Activated T-cell treated with anti-CD3 and anti-CD28 coated beads, Interleukin-2, amount 50 U/mL, for 72 hours (primary cell): Measurements from ENCODE around the gene GPS1. TPM values are rescaled to one million over a fixed set of nuclear protein-coding genes. Genes with fewer than 3 reads are reported as not detected.
A peak's percentile ranks its signal among the peaks of the same experiment; 100 is the strongest.

Source experiments
- ATAC-seq, 2 donors: fragments of 150-1000 bp; cut with Tn5 transposase; replicated peaks in 1 of 2; 2 replicates each; pipeline ENCODE4 v1.10.0; 2021; ENCODE audit warnings: moderate library complexity in 2 of 2, mild to moderate bottlenecking in 1 of 2
- DNase-seq, 2 donors: peaks; one replicate each; pipeline ENCODE4 v3.0.0; 2021 to 2022; ENCODE audit warnings: mixed read lengths in 1 of 2
- H3K27ac Mint-ChIP-seq: one replicate; pipeline ENCODE4 v1.8.0; 2022; ENCODE audit warnings: mild to moderate bottlenecking, moderate library complexity, mixed read lengths
- H3K27me3 Mint-ChIP-seq: one replicate; pipeline ENCODE4 v1.8.0; 2022; ENCODE audit warnings: low read depth, mixed read lengths
- H3K36me3 Mint-ChIP-seq, 2 donors: one replicate each; pipeline ENCODE4 v1.8.0; 2022; ENCODE audit warnings: mixed read lengths in 2 of 2, mild to moderate bottlenecking in 1 of 2; ENCODE audit not compliant: insufficient read depth in 2 of 2
- H3K4me1 Mint-ChIP-seq: one replicate; pipeline ENCODE4 v1.8.0; 2022; ENCODE audit warnings: low read depth, mixed read lengths
- H3K4me3 Mint-ChIP-seq, 2 donors: one replicate each; pipeline ENCODE4 v1.8.0; 2022; ENCODE audit warnings: mild to moderate bottlenecking in 2 of 2, mixed read lengths in 2 of 2, moderate library complexity in 2 of 2
- H3K9me3 Mint-ChIP-seq, 2 donors: one replicate each; pipeline ENCODE4 v1.8.0; 2022; ENCODE audit warnings: mixed read lengths in 2 of 2
- total RNA-seq, 2 donors: library from RNA; stranded (reverse); gene quantifications; one replicate each; pipeline ENCODE4 v1.2.3, GENCODE V29; 2022

The GPS1 gene
- total RNA-seq, 2 donors from 2014 or later: 55.1 to 73.5 TPM

DNA sequence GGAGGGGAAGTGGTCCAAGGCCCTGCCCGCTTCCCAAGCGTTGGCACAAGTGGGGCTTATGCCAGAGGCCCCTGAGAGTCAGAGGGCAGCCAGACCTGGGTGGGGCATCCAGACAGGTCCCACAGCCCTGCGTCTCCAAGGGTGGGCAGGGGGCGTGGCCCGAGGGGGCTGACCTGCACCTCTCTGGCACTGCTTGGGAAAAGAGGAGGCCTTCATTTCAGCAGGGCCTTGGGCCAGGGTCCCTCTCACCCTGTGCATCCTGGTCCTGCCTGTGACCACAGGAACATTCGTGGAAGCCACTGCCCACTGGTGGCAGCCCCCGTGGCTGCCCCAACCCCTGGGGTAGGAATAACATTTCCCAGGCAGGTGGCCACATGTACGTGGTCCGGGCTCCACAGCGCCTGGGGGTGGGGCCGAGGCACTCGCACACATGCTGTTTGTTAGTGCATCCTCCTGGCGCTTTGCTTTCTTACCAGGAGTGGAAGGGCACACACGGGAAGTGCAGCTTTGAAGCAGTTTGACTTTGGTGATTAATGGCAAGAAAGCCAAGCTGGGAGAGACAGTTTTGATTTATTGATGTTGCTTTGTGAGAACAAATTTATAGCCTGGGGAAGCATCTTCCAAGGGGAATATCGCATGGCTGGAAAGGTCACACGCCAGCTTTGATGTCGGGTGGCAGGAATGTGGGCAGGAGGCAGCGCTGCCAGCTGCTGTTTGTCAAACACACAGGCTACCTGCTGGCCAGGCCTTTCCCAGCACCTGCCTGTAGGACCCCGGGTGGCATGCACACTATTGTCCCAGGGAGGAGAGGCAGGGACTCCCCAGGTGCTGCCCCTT, 33.3 kb upstream of the GPS1 start:
- Mint-ChIP-seq H3K4me1 (peaks cover 20% of the 10 kb centered on the region), H3K36me3 (no peaks in the 10 kb centered on the region), H3K27ac (no peak overlapping the region), H3K9me3 (no peaks in the 10 kb centered on the region), H3K4me3 (no peak overlapping the region), H3K27me3 (no peaks in the 10 kb centered on the region)
- no peak for ATAC-seq
- no peak for DNase-seq

DNA sequence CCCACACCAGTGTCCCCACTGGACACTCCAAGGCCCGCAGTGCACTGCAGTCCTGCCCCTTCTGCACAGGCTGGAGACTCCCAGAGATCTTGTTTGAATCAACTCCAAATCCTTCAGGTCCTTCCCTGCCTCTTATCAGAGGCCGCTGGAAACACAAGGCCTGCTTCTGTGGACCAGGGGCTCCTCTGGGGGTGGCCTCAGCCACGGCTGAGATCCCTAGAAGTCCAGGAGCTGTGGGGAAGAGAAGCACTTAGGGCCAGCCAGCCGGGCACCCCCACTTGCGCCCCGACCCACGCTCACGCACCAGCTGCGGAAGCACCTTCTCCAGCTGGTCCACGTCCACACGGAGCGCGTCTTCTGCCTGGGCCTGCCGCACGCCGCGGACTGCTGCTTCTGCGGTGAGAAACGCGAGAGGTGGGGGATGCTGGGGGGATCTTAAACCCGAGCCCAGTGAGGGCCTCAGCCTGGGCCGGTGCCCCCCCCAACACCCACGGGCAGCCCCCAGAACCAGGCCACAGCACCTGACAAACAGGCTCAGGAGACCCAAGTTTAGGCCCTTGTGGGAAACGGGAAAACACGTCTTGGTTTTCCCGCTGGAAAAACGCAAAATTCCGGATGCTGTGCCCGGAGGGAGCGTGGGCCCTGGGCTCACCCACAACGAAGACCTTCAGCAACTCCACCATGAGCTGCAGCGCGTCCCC, 32.6 kb upstream of the GPS1 start:
- no peak overlapping the region for H3K27ac Mint-ChIP-seq
- no peaks in the 10 kb centered on the region for H3K9me3 Mint-ChIP-seq
- DNase-seq: no peak
- no peaks in the 10 kb centered on the region for H3K27me3 Mint-ChIP-seq
- H3K4me3 Mint-ChIP-seq: no peak overlapping the region
- ATAC-seq: no peak
- peaks cover 25% of the 10 kb centered on the region for H3K4me1 Mint-ChIP-seq
- no peaks in the 10 kb centered on the region for H3K36me3 Mint-ChIP-seq

DNA sequence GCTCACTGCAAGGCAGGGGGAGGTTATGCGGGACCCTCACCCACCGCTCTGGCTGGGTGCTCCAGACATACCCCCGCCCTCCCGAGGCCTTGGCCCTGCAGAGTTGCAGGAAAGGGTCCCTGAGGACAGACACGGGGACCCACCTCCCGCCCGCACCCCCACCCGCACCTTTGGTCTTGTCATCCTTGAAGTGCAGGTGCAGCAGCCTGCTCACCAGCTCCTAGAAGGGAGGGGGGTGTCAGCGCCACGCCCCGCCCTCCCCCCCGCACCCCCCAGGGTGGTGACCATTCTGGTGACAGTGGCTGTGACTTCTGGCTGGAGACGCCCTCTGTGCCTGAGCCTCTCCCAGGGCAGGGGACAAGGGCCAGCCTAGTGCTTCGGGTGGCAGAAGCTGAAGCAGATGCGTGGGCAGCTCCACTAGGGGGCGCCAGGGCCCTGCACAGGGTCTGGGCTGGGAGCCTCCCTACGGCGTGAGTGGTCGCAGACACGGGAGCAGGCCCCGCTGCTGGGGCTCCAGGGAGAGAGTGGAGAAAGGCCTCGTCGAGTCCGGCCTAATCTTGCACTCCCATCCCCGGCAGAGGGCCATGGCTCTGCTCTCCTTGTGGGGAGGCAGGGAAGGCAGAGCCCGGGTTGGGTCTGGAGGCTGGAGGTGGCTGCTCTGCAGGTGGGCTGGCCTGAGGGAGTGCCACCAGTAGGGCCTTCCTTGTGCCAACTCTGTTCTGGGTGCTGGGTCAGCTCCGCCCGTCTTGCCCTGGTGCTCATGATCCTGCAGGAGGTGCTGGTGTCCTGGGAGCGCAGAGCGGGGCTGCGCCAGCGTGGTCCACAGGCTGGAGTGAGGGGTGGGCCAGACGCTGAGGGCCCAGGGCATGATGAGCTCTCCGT, 31.8 kb upstream of the GPS1 start:
- Mint-ChIP-seq H3K9me3 (no peaks in the 10 kb centered on the region), H3K27me3 (no peaks in the 10 kb centered on the region), H3K27ac (no peak overlapping the region), H3K36me3 (no peaks in the 10 kb centered on the region), H3K4me1 (peaks cover 28% of the 10 kb centered on the region), H3K4me3 (peak overlapping the region in 1 of 2 donors; percentile 67)
- DNase-seq: peak; percentile 81 to 84
- ATAC-seq: no peak

DNA sequence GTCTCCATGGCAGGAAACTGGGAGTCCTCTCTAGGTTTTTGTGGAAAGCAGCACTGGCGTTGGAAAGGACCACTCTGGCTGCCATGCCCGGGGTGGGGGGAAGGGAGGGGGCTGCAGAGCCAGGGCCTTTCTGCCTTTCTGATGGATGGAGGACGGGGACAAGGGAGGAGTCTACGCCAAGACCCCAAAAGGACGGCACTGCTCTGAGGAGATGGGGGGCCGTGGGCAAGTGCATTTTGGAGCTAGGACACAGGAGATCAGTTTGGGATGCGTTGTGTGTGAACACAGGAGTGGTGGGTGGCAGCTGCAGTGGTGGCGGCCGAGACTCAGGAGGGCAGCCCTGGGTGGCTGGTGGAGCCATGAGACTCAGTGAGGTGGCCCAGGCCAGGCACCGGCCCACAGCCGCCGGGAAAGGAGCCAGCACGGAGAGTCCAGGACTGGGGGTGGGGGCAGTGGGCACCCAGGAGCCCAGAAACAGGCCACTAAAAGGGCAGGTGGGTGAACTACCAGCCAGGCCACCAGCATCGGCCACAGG, 31.1 kb upstream of the GPS1 start:
- ATAC-seq (no peak), DNase-seq (no peak)
- Mint-ChIP-seq H3K4me1 (peaks cover 28% of the 10 kb centered on the region), H3K4me3 (peak overlapping the region; percentile 84 to 89), H3K36me3 (no peaks in the 10 kb centered on the region), H3K27me3 (no peaks in the 10 kb centered on the region), H3K9me3 (no peaks in the 10 kb centered on the region), H3K27ac (no peak overlapping the region)

DNA sequence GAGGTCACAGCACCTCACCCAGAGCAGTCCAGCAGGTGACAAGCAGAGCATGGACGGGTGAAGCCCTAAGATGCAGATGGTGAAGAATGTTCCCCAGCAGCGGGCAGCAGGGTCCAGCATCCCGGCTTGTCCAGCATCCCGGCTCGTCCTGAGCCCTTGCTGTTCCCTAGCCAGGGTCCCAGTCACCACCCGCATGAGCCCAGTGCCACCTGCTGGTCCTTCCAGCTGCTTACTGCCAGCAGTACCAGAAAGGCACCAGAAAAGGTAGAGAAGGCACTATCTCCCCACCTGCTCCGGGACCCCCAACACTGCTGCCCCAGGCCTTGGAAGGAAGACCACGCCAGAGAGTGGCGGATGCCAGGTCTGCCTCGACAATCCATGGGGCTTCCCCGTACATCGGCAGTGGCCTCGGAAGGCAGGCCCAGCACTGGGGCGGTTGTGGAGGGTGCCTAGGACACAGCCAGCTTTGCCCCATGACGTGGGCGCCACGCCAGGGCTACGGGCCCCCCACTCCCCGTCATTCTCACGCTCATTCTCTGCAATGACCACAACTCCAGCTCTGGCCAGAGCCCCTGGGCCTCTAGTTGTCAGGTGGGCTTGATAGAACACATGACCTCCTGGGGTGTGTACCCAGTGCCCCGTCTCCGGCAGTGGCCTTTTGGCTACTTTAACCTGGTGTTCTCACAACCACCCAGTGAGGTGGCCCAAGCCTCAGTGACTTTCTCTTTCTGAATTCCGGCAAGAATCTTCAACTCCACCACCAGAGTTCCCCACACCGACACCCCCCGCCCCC, 30.4 kb upstream of the GPS1 start:
- no peak overlapping the region for H3K27ac Mint-ChIP-seq
- peak overlapping the region; percentile 84 to 89 for H3K4me3 Mint-ChIP-seq
- ATAC-seq: no peak
- no peaks in the 10 kb centered on the region for H3K36me3 Mint-ChIP-seq
- no peaks in the 10 kb centered on the region for H3K9me3 Mint-ChIP-seq
- H3K4me1 Mint-ChIP-seq: peaks cover 28% of the 10 kb centered on the region
- DNase-seq: peak; percentile 63 to 74
- no peaks in the 10 kb centered on the region for H3K27me3 Mint-ChIP-seq

DNA sequence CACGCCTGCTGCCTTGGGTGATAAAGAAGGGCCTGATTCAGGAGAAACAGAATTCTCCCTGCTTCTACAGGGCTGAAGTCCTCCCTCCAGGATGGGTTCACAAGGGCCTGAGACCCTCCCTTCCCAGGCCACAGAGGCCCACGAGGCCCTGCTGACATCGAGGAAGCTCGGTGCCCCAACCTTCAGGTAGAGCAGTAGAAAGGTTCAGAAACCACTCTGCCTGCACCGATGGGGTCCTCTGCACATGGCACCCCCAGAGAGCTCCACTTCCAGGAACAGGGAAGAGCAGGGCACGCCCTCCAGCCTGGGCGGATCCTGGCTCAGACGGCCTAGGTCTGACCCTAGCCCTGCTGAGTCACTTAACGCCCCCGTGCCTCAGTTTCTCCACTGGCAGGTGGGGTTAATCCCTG, 29.8 kb upstream of the GPS1 start:
- H3K27me3 Mint-ChIP-seq: no peaks in the 10 kb centered on the region
- H3K27ac Mint-ChIP-seq: no peak overlapping the region
- H3K4me3 Mint-ChIP-seq: peak overlapping the region; percentile 84 to 89
- peaks cover 28% of the 10 kb centered on the region for H3K4me1 Mint-ChIP-seq
- H3K9me3 Mint-ChIP-seq: no peaks in the 10 kb centered on the region
- peaks cover 0 to under 1% of the 10 kb centered on the region in 2 donors for H3K36me3 Mint-ChIP-seq
- DNase-seq (no peak), ATAC-seq (no peak)

DNA sequence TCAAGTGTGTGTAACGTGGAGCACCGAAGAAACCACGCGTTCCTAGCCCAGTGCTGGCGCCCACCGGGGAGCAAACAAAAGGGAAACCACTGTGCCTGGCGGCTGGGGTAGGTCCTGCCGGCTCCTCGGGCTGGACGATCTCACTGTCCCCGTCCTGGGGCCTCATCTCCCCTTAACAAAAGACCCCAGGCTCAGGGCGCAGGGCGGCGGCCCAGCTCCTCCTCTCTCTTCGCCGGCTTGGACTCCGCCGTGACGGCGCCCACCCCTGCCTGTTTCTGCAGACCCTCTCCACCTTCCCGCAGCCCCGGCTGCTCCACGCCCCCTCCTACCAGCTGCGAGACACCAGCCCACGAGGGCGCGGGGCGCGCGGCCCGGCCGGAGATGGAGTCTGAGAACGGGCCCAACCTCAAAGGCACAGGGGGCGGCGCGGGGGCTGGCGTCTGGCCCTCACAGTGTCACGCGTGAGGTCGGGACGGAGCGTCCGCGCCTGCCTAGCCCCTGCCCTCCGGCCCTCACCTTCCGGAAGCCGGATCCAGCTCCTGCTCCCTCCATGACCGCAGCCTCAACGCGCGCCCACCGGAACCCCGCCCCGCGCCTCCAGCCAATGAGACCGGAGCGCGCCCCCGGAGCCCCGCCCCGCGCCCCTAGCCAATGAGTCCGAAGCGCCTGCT, 29.3 kb upstream of the GPS1 start, which contains the start of gene CENPX:
Gene CENPX (minus strand): TSS at position 569 of the 671 bp plus-strand sequence. CDS start 17 bp downstream, at position 552.
- ATAC-seq: no peak
- Mint-ChIP-seq H3K36me3 (peaks cover 0 to 1% of the 10 kb centered on the region in 2 donors), H3K4me3 (peak within 1 kb of the TSS; percentile 84 to 89), H3K27me3 (no peaks in the 10 kb centered on the region), H3K27ac (no peak within 1 kb of the TSS), H3K9me3 (no peaks in the 10 kb centered on the region), H3K4me1 (peaks cover 28% of the 10 kb centered on the region)
- DNase-seq: no peak

DNA sequence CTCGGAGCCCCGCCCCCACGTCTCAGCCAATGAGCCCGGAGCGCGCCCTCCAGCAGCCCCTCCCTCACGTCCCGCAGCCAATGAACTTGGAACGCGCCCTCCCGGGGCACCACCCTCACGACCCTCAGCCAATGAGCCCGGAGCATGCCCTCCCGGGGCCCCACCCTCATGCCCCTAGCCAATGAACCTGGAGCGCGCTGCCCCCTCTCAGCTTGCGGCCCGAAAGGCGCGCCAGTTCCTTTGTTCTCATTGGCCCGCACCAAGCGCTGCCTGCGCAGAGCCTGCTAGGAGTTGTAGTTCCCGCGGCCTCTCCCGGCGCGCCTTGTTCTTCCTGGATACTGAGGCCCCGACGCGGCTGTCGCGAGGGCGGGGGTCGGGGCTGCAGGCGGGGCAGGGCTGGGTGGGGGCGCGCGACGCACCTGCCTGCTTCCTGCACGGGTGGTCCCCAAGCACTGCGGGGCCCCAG, 28.7 kb upstream of the GPS1 start, which contains the start of gene LRRC45:
Gene LRRC45 (plus strand): TSS at position 325 of the 466 bp plus-strand sequence. CDS start 339 bp downstream, outside the sequence.
- ATAC-seq: peak; percentile 93 to 94
- DNase-seq: peak; percentile 100
- Mint-ChIP-seq H3K36me3 (peaks cover 0 to 1% of the 10 kb centered on the region in 2 donors), H3K27me3 (no peaks in the 10 kb centered on the region), H3K4me1 (peaks cover 28% of the 10 kb centered on the region), H3K9me3 (no peaks in the 10 kb centered on the region), H3K27ac (no peak within 1 kb of the TSS), H3K4me3 (peak within 1 kb of the TSS; percentile 84 to 89)

DNA sequence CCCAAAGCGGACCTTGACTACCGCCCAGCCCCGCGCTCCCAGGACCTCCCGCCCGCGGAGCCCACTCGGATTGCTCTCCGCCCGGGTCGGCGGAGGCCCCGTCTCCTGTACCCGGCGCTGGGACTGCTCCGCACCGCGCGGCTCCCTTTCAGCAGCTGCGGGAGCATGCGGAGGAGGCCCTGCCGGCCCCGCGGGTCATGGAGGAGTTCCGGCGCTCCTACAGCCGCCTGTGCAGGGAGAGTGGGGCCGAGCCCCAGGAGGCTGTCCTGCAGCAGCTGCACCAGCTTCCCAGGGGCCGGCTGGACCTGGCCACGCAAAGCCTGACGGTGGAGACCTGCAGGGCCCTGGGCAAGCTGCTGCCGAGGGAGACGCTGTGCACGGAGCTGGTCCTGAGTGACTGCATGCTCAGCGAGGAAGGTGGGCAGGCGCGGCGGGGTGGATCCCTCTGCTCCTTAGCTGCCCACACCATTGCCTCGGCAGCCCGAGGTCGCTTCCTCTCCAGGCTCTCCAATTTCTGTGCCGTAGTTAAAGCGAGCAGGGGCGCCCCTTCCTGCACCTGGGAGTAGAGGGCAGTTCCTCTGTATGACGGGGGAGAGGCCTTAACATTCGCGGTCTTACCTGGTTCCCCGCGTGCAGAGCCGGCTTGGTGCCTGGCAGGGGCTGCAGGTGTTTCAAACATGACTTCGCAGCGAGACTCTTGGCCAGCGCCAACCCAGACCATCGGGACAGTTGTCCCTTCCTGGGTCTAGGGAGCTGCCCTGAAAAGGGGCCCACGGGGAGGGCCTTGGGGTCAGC, 28.1 kb upstream of the GPS1 start:
- Mint-ChIP-seq H3K27me3 (no peaks in the 10 kb centered on the region), H3K4me1 (peaks cover 28% of the 10 kb centered on the region), H3K36me3 (peaks cover 0 to 1% of the 10 kb centered on the region in 2 donors), H3K4me3 (peak overlapping the region; percentile 81 to 84), H3K9me3 (no peaks in the 10 kb centered on the region), H3K27ac (no peak overlapping the region)
- ATAC-seq: peak in 1 of 2 donors; percentile 2
- peak; percentile 33 to 38 for DNase-seq

DNA sequence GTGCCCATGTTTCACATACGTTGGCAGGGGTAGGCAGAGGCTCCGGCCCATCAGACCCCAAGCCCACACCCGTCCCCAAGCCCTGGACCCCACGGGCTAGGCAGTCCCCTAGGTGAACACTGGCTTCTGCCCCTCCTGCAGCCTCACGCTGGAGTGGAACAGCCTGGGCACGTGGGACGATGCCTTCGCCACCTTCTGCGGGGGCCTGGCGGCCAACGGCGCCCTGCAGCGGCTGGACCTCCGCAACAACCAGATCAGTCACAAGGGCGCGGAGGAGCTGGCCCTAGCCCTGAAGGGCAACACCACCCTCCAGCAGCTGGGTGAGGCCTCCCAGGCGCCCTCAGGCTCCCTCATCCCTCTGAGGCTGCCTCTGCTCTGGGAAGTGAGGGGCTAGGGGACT, 26.8 kb upstream of the GPS1 start:
- peaks cover 33% of the 10 kb centered on the region for H3K4me1 Mint-ChIP-seq
- DNase-seq: no peak
- no peaks in the 10 kb centered on the region for H3K27me3 Mint-ChIP-seq
- H3K9me3 Mint-ChIP-seq: no peaks in the 10 kb centered on the region
- ATAC-seq: no peak
- no peak overlapping the region for H3K4me3 Mint-ChIP-seq
- peaks cover 0 to 1% of the 10 kb centered on the region in 2 donors for H3K36me3 Mint-ChIP-seq
- H3K27ac Mint-ChIP-seq: no peak overlapping the region
